H1 (cell line): ENCODE measurements around the gene CNFN. TPM values are rescaled to one million over a fixed set of nuclear protein-coding genes. Genes with fewer than 3 reads are reported as not detected.

Experiments used
- SUZ12 ChIP-seq: fragments of 200-600 bp; sonication (generic); IDR thresholded peaks from 2 replicates; pipeline ENCODE4 v1.6.1; 2012; ENCODE audit warnings: mild to moderate bottlenecking, inconsistent platforms, low read length, moderate library complexity, mixed read lengths
- TAF7 ChIP-seq: optimal IDR thresholded peaks from 2 replicates; pipeline ENCODE3; 2011; ENCODE audit warnings: low read depth, mild to moderate bottlenecking, inconsistent platforms, low read length, moderate library complexity, borderline replicate concordance
- polyA plus RNA-seq, 7 experiments: library from polyadenylated mRNA; depleted of rRNA in 3 of 7; stranded (reverse) in 5 of 7; unstranded in 2 of 7; fragments of >200 nt in 5 of 7; fragments of 200-250 nt in 2 of 7; gene quantifications; 1 replicate in 5 of 7; 2 replicates in 1 of 7; 4 replicates in 1 of 7; pipeline versions ENCODE4 v1.2.1 to v1.2.3, GENCODE V29; 2011 to 2013; ENCODE audit warnings: missing spikeins in 2 of 7, mixed read lengths in 2 of 7
- total RNA-seq: library from RNA; stranded (reverse); fragmentation: NEBNext Ultra II Directional; extraction: Animal tissue kit (Norgen Biotek cat#: 25700); gene quantifications from 2 replicates; pipeline ENCODE4 v1.2.1, GENCODE V29; 2021

Gene CNFN
- total and polyA plus RNA-seq, 2 of the 8 experiments (the other 6 are each of a cell fraction or from before 2014, with no cell fraction given) = 8.9 to 31.5 TPM

DNA sequence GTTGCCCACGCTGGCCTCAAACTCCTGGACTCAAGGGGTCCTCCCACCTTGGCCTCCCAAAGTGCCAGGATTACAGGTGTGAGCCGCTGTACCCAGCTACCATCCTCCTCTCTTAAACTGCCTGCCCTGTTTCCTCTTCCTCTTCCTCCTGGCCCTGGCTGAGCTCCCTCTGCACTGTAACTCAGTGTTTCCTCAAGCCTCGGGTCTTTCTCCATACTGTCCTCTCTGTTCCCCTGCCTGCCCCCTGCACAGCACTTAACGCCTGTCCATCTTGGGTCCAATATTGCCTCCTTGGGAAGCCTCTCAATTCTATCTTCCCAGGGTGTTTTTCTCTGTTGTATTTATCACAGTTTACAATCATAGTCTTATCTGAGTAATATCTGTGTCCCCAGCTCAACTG lies 31.0 kb upstream of the CNFN start (continued):
- TF ChIP-seq SUZ12 (no peak), TAF7 (no peak)
